SH-SY5Y (cell line): Measurements from ENCODE around the gene ADAMTS14.

Source experiments
- GATA2 ChIP-seq: IDR thresholded peaks from 2 replicates; pipeline ENCODE4 v1.6.1; 2011; ENCODE audit warnings: mild to moderate bottlenecking, low read depth, low read length
- GATA3 ChIP-seq: IDR thresholded peaks from 2 replicates; pipeline ENCODE4 v1.6.1; 2011; ENCODE audit warnings: low read depth, mild to moderate bottlenecking, low read length, moderate library complexity

GRCh38 chr10:70752571-70752970, 80.3 kb downstream of the ADAMTS14 start:
- TF ChIP-seq GATA2 = no peak
- no peak for TF ChIP-seq GATA3
